Panc1 (cell line): ENCODE measurements around the gene CASP2. TPM values are rescaled to one million over a fixed set of nuclear protein-coding genes. Genes with fewer than 3 reads are reported as not detected.

Experiments
- ATAC-seq: fragments of 200-7000 bp; cut with Tn5 transposase; 2 replicates; pipeline ENCODE4 v1.9.1; 2020; ENCODE audit warnings: mild to moderate bottlenecking, moderate library complexity
- BruUV-seq: library from RNA; stranded (reverse); fragments of 400-500 nt; replicated peaks from 2 replicates; lab custom pipeline; 2021; lab: Mats Ljungman, UMichigan
- CTCF ChIA-PET: fragments of 300-600 bp; sonication (Branson Sonifier 250); formaldehyde crosslinking; loops from one replicate; lab custom pipeline; 2022; ENCODE audit warnings: antibody characterized with exemption; lab: Charles Lee
- POLR2A ChIA-PET: fragments of 300-600 bp; sonication (Branson Sonifier 250); formaldehyde crosslinking; loops from one replicate; lab custom pipeline; 2022; ENCODE audit warnings: antibody characterized with exemption; lab: Charles Lee
- DNase-seq: peaks from one replicate; pipeline ENCODE4 v3.0.0-alpha.2; 2010; ENCODE audit warnings: low read depth, low spot score
- H3K27ac ChIP-seq: 2 replicates; pipeline ENCODE4 v1.5.1; 2011; ENCODE audit warnings: mild to moderate bottlenecking, low read length, inconsistent platforms
- H3K27me3 ChIP-seq: fragments of 200-500 bp; sonication (Bioruptor generic); 2 replicates; pipeline ENCODE4 v1.6.0; 2014; ENCODE audit warnings: low read length, inconsistent platforms; ENCODE audit not compliant: control insufficient read depth, insufficient read depth
- H3K36me3 ChIP-seq: fragments of 200-500 bp; sonication (Bioruptor generic); 2 replicates; pipeline ENCODE4 v1.5.1; 2014; ENCODE audit warnings: inconsistent platforms, mild to moderate bottlenecking, low read length, moderate library complexity; ENCODE audit not compliant: control insufficient read depth, insufficient read depth
- H3K4me1 ChIP-seq: 2 replicates; pipeline ENCODE4 v1.5.1; 2011; ENCODE audit warnings: inconsistent platforms, mild to moderate bottlenecking, low read length, moderate library complexity; ENCODE audit not compliant: control insufficient read depth, insufficient read depth
- H3K4me3 ChIP-seq, 2 experiments: 2 replicates each; pipeline ENCODE4 v1.5.1; 2011 to 2012; ENCODE audit warnings: low read depth in 2 of 2, low read length in 2 of 2, mild to moderate bottlenecking in 2 of 2, inconsistent platforms in 1 of 2, moderate library complexity in 1 of 2
- H3K9me3 ChIP-seq: fragments of 200-500 bp; sonication (Bioruptor generic); 2 replicates; pipeline ENCODE4 v1.5.1; 2014; ENCODE audit warnings: low read depth, mild to moderate bottlenecking, inconsistent platforms, low read length, moderate library complexity; ENCODE audit not compliant: control insufficient read depth, insufficient read depth
- POLR2AphosphoS5 ChIP-seq: IDR thresholded peaks from 2 replicates; pipeline ENCODE4 v1.6.1; 2012; ENCODE audit warnings: mild to moderate bottlenecking, low read depth, low read length, moderate library complexity
- SIN3A ChIP-seq: IDR thresholded peaks from 2 replicates; pipeline ENCODE4 v1.6.1; 2012; ENCODE audit warnings: low read depth, mild to moderate bottlenecking, low read length, moderate library complexity, borderline replicate concordance; ENCODE audit not compliant: insufficient read depth
- TCF7L2 ChIP-seq: IDR thresholded peaks from 2 replicates; pipeline ENCODE4 v1.6.1; 2011; ENCODE audit warnings: mild to moderate bottlenecking, low read depth, low read length, inconsistent platforms
- in situ Hi-C: cut with HindIII; loops from 2 replicates; pipeline ENCODE4 v1.10.0; 2016; ENCODE audit warnings: low sequenced_read_pairs, low pct_unique_long_range_greater_than_20kb
- intact Hi-C: fragments of 100-400 bp; cut with micrococcal nuclease; formaldehyde crosslinking; loops from one replicate; pipeline ENCODE4 v1.10.0; 2022; ENCODE audit not compliant: unreplicated experiment
- total RNA-seq: library from RNA; stranded (reverse); gene quantifications from one replicate; pipeline ENCODE4 v1.2.1, GENCODE V29; 2021; ENCODE audit not compliant: unreplicated experiment
- TF ChIP-seq, protein P1 (sequence below): fragments of 450-650 bp; IDR thresholded peaks from 2 replicates; pipeline ENCODE4 v1.5.1; 2017; ENCODE audit warnings: mild to moderate bottlenecking
- TF ChIP-seq, protein P2 (sequence below), 2 experiments: IDR thresholded peaks; 2 replicates each; pipeline ENCODE4 v1.6.1; 2011 to 2012; ENCODE audit warnings: low read depth in 2 of 2, control low read depth in 1 of 2, low read length in 1 of 2, mild to moderate bottlenecking in 1 of 2, moderate library complexity in 1 of 2; ENCODE audit not compliant: insufficient read depth in 1 of 2

CASP2 gene
- total RNA-seq, 1 experiment from 2014 or later = 47.4 TPM

- intact Hi-C loops = no loop called here
- Histone ChIP-seq H3K27ac (no peak overlapping the region), H3K4me3 (no peak overlapping the region), H3K27me3 (no peaks in the 10 kb centered on the region), H3K9me3 (no peaks in the 10 kb centered on the region), H3K4me1 (no peaks in the 10 kb centered on the region), H3K36me3 (no peaks in the 10 kb centered on the region)
- TF ChIP-seq, protein P1, sequence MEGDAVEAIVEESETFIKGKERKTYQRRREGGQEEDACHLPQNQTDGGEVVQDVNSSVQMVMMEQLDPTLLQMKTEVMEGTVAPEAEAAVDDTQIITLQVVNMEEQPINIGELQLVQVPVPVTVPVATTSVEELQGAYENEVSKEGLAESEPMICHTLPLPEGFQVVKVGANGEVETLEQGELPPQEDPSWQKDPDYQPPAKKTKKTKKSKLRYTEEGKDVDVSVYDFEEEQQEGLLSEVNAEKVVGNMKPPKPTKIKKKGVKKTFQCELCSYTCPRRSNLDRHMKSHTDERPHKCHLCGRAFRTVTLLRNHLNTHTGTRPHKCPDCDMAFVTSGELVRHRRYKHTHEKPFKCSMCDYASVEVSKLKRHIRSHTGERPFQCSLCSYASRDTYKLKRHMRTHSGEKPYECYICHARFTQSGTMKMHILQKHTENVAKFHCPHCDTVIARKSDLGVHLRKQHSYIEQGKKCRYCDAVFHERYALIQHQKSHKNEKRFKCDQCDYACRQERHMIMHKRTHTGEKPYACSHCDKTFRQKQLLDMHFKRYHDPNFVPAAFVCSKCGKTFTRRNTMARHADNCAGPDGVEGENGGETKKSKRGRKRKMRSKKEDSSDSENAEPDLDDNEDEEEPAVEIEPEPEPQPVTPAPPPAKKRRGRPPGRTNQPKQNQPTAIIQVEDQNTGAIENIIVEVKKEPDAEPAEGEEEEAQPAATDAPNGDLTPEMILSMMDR = no peak
- no peak for TF ChIP-seq SIN3A
- no peak for TF ChIP-seq TCF7L2
- TF ChIP-seq, protein P2, sequence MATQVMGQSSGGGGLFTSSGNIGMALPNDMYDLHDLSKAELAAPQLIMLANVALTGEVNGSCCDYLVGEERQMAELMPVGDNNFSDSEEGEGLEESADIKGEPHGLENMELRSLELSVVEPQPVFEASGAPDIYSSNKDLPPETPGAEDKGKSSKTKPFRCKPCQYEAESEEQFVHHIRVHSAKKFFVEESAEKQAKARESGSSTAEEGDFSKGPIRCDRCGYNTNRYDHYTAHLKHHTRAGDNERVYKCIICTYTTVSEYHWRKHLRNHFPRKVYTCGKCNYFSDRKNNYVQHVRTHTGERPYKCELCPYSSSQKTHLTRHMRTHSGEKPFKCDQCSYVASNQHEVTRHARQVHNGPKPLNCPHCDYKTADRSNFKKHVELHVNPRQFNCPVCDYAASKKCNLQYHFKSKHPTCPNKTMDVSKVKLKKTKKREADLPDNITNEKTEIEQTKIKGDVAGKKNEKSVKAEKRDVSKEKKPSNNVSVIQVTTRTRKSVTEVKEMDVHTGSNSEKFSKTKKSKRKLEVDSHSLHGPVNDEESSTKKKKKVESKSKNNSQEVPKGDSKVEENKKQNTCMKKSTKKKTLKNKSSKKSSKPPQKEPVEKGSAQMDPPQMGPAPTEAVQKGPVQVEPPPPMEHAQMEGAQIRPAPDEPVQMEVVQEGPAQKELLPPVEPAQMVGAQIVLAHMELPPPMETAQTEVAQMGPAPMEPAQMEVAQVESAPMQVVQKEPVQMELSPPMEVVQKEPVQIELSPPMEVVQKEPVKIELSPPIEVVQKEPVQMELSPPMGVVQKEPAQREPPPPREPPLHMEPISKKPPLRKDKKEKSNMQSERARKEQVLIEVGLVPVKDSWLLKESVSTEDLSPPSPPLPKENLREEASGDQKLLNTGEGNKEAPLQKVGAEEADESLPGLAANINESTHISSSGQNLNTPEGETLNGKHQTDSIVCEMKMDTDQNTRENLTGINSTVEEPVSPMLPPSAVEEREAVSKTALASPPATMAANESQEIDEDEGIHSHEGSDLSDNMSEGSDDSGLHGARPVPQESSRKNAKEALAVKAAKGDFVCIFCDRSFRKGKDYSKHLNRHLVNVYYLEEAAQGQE (IDR thresholded peaks at IDR 0.05; ENCODE audit: insufficient read depth in 1 of 2, low read depth in 2 of 2, low read length in 1 of 2) = no peak
- no peak for TF ChIP-seq POLR2AphosphoS5
- ChIA-PET POLR2A (interaction anchor here (0.8 kb wide), 1 partner anchor 150 kb away, joined by 7 read pairs; no protein-coding TSS in a partner anchor), CTCF (no interaction called here)
- in situ Hi-C loops = no loop called here
- BruUV-seq = no TSS peak
- DNase-seq (no peak), ATAC-seq (no peak)
Observed at GRCh38 chr7:143272871-143273270, 15.3 kb upstream of the CASP2 start.

GRCh38 chr7:143279186-143280098 is 8.7 kb upstream of the CASP2 start:
- intact Hi-C loops (no loop called here), in situ Hi-C loops (no loop called here)
- Histone ChIP-seq H3K36me3 (no peaks in the 10 kb centered on the region), H3K27me3 (no peaks in the 10 kb centered on the region), H3K4me3 (no peak overlapping the region), H3K27ac (no peak overlapping the region), H3K4me1 (peaks cover 7% of the 10 kb centered on the region; the same call in 1 of the 2 replicates), H3K9me3 (no peaks in the 10 kb centered on the region)
- no TSS peak for BruUV-seq
- TF ChIP-seq, protein P1 = no peak
- TF ChIP-seq, protein P2 (IDR thresholded peaks at IDR 0.05; ENCODE audit: insufficient read depth in 1 of 2, low read depth in 2 of 2, low read length in 1 of 2) = no peak
- no peak for TF ChIP-seq SIN3A
- TF ChIP-seq TCF7L2 = no peak
- TF ChIP-seq POLR2AphosphoS5 = no peak
- DNase-seq (no peak), ATAC-seq (peak; percentile 59; the same call in 1 of the 2 replicates)
- ChIA-PET POLR2A (no interaction called here), CTCF (no interaction called here)
